GM12878 (cell line): Measurements from ENCODE around the gene TCEAL7. TPM values are rescaled to one million over a fixed set of nuclear protein-coding genes. Genes with fewer than 3 reads are reported as not detected.

ENCODE experiments used
- ATAC-seq: fragments of 200-7000 bp; cut with Tn5 transposase; 3 replicates; pipeline ENCODE4 v1.9.1; 2020; ENCODE audit warnings: mild to moderate bottlenecking, moderate library complexity
- BruUV-seq: library from RNA; stranded (reverse); fragments of 400-500 nt; replicated peaks from 2 replicates; lab custom pipeline; 2021; lab: Mats Ljungman, UMichigan
- CTCF ChIA-PET: fragments of 300-600 bp; sonication (Branson Sonifier 250); formaldehyde crosslinking; extraction: SDS; loops from one replicate; lab custom pipeline; 2021; ENCODE audit warnings: inconsistent platforms; lab: Yijun Ruan, JAX
- POLR2A ChIA-PET: fragments of 350-600 bp; formaldehyde crosslinking; extraction: SDS; loops from one replicate; lab custom pipeline; 2021; ENCODE audit warnings: inconsistent platforms; lab: Charles Lee
- RAD21 ChIA-PET: fragments of 300-600 bp; sonication (Branson Sonifier 250); formaldehyde crosslinking; loops from one replicate; lab custom pipeline; 2023; ENCODE audit warnings: antibody characterized with exemption; ENCODE audit not compliant: unreplicated experiment; lab: Charles Lee
- SMC1A ChIA-PET: fragments of 300-600 bp; sonication (Branson Sonifier 250); formaldehyde crosslinking; loops from one replicate; lab custom pipeline; 2023; ENCODE audit not compliant: unreplicated experiment, uncharacterized antibody; lab: Charles Lee
- DNase-seq: peaks from one replicate; pipeline ENCODE4 v3.0.0-alpha.2; 2011; ENCODE audit warnings: low read depth, low spot score
- FAIRE-seq: peaks from 3 replicates; lab custom pipeline; 2011; peaks lifted over from hg19 to GRCh38; lab: Jason Lieb, UNC
- H2AFZ ChIP-seq: 2 replicates; pipeline ENCODE4 v1.6.0; 2011; ENCODE audit warnings: low read depth, low read length, control low read depth; ENCODE audit not compliant: control insufficient read depth
- H3K27ac ChIP-seq: 2 replicates; pipeline ENCODE4 v1.5.1; 2011; ENCODE audit warnings: control low read depth; ENCODE audit not compliant: control insufficient read depth, insufficient read depth
- H3K27me3 ChIP-seq, 2 experiments: replicated peaks in 1 of 2; 2 replicates each; pipeline versions ENCODE4 v1.6.0 to v1.6.1; 2011; ENCODE audit warnings: low read length in 1 of 2; ENCODE audit not compliant: control insufficient read depth in 2 of 2, insufficient read depth in 2 of 2
- H3K36me3 ChIP-seq, 2 experiments: 2 replicates each; pipeline ENCODE4 v1.5.1; 2011; ENCODE audit warnings: low read length in 1 of 2; ENCODE audit not compliant: control insufficient read depth in 2 of 2, insufficient read depth in 2 of 2
- H3K4me1 ChIP-seq: 2 replicates; pipeline ENCODE4 v1.6.1; 2011; ENCODE audit warnings: mild to moderate bottlenecking, low read length, moderate library complexity, mixed read lengths; ENCODE audit not compliant: control insufficient read depth, insufficient read depth
- H3K4me2 ChIP-seq: 2 replicates; pipeline ENCODE4 v1.6.0; 2011; ENCODE audit warnings: control low read depth; ENCODE audit not compliant: control insufficient read depth, insufficient read depth
- H3K4me3 ChIP-seq: fragments of 200-600 bp; sonication (generic); 2 replicates; pipeline ENCODE4 v1.5.1; 2016
- H3K79me2 ChIP-seq: 2 replicates; pipeline ENCODE4 v1.6.0; 2011; ENCODE audit warnings: low read length; ENCODE audit not compliant: control insufficient read depth, insufficient read depth
- H3K9ac ChIP-seq: 2 replicates; pipeline ENCODE4 v1.8.0; 2011; ENCODE audit warnings: low read length, control low read depth, mixed read lengths; ENCODE audit not compliant: control insufficient read depth, insufficient read depth
- H3K9me3 ChIP-seq: replicated peaks from 3 replicates; pipeline ENCODE4 v1.5.1; 2011; ENCODE audit warnings: mild to moderate bottlenecking, low read length; ENCODE audit not compliant: control insufficient read depth, insufficient read depth
- H4K20me1 ChIP-seq: 2 replicates; pipeline ENCODE4 v1.6.0; 2011; ENCODE audit not compliant: control insufficient read depth, insufficient read depth
- BRCA1 ChIP-seq: IDR thresholded peaks from 2 replicates; pipeline ENCODE4 v1.6.1; 2011; ENCODE audit warnings: low read depth, low read length, improper control_type of control experiment
- CBFB ChIP-seq: IDR thresholded peaks from 2 replicates; pipeline ENCODE4 v1.6.1; 2016; ENCODE audit warnings: antibody characterized with exemption, low read depth
- RB1 ChIP-seq: fragments of 450-650 bp; formaldehyde crosslinking; IDR thresholded peaks from 2 replicates; pipeline ENCODE4 v1.6.1; 2017; ENCODE audit warnings: mild to moderate bottlenecking, borderline replicate concordance
- SMAD1 ChIP-seq: fragments of 450-650 bp; IDR thresholded peaks from 2 replicates; pipeline ENCODE4 v1.6.1; 2018; ENCODE audit warnings: mild to moderate bottlenecking, low read depth; ENCODE audit not compliant: partially characterized antibody
- SMAD5 ChIP-seq: IDR thresholded peaks from 2 replicates; pipeline ENCODE4 v1.6.1; 2016; ENCODE audit warnings: antibody characterized with exemption, low read depth
- SUZ12 ChIP-seq: fragments of 200-600 bp; sonication (generic); IDR thresholded peaks from one replicate; pipeline ENCODE4 v1.6.1; 2018; ENCODE audit warnings: antibody characterized with exemption, mild to moderate bottlenecking; ENCODE audit not compliant: unreplicated experiment
- TBL1XR1 ChIP-seq: IDR thresholded peaks from 2 replicates; pipeline ENCODE4 v1.6.1; 2012; ENCODE audit warnings: low read depth, low read length, improper control_type of control experiment
- TCF12 ChIP-seq: IDR thresholded peaks from 2 replicates; pipeline ENCODE4 v1.6.1; 2011; ENCODE audit warnings: low read depth, mild to moderate bottlenecking, low read length
- ZBED1 ChIP-seq: IDR thresholded peaks from 2 replicates; pipeline ENCODE4 v1.6.1; 2016; ENCODE audit warnings: borderline replicate concordance
- ZNF217 ChIP-seq: fragments of 450-650 bp; IDR thresholded peaks from 2 replicates; pipeline ENCODE4 v1.6.1; 2017; ENCODE audit warnings: antibody characterized with exemption, mild to moderate bottlenecking
- WGBS: methylation state at CpG from one replicate; pipeline ENCODE4 v1.1.6; 2016; ENCODE audit warnings: low lambda C conversion rate; ENCODE audit not compliant: insufficient replicate concordance, insufficient coverage; ENCODE audit errors: missing lambda C conversion rate; 5-methylcytosine and 5-hydroxymethylcytosine counted together
- in situ Hi-C: fragments of 300-500 bp; cut with MboI; formaldehyde crosslinking; loops from 9 replicates; pipeline ENCODE4 v1.14.3; 2018; ENCODE audit warnings: mixed read lengths
- intact Hi-C: fragments of 100-400 bp; cut with micrococcal nuclease; formaldehyde crosslinking; loops from one replicate; pipeline ENCODE4 v1.14.2; 2022; ENCODE audit not compliant: unreplicated experiment
- polyA plus RNA-seq, 11 experiments: library from polyadenylated mRNA; depleted of rRNA in 4 of 11; unstranded in 6 of 11; stranded (reverse) in 5 of 11; fragments of >200 nt; fragmentation: Nextera tagmentation in 4 of 11; fragmentation: Illumina TruSeq in 1 of 11; extraction: Ambion mirVana in 4 of 11; extraction: Trizol in 1 of 11; gene quantifications; 1 replicate in 1 of 11; 2 replicates in 10 of 11; pipeline versions ENCODE4 v1.2.1 to v1.2.3, GENCODE V29; 2011 to 2016; ENCODE audit warnings: inconsistent platforms in 2 of 11, missing spikeins in 2 of 11, low read depth in 1 of 11
- total RNA-seq, 4 experiments: library from RNA; depleted of rRNA in 3 of 4; stranded (reverse); fragments of >200 nt in 3 of 4; fragmentation: Illumina TruSeq in 1 of 4; extraction: Trizol in 1 of 4; gene quantifications; 2 replicates each; pipeline versions ENCODE4 v1.2.1 to v1.2.3, GENCODE V29; 2013 to 2021
- TF ChIP-seq, protein P1 (sequence below): IDR thresholded peaks from 2 replicates; pipeline ENCODE4 v1.6.1; 2012; ENCODE audit warnings: low read length, inconsistent platforms
- TF ChIP-seq, protein P2 (sequence below): fragments of 450-650 bp; IDR thresholded peaks from 2 replicates; pipeline ENCODE4 v1.6.1; 2018; ENCODE audit warnings: borderline replicate concordance, mild to moderate bottlenecking; ENCODE audit not compliant: partially characterized antibody

Gene TCEAL7
- total and polyA plus RNA-seq, 10 of the 15 experiments (the other 5 are each of a cell fraction or from before 2014, with no cell fraction given), result not detected

DNA sequence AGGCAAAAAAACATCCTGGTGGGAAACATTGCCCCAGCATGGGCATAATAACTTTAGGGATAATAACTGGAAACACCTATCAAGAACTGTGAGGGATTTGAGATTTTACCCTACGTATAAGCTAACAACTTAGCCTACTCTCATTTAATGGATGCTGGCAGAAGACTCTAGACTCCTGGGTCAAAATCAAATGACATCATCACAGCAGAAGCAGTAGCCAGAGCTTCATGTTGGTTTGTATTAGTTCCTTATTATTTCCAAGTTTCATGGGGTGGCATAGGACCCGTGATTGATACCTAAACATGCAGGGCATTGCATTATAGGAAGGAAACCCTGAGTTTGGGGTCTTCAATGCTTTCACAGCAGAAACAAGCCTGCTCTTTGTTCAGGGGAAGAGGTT lies 30.9 kb downstream of the TCEAL7 start:
- ATAC-seq, result no peak

More for the DNA sequence above, 30.9 kb downstream of the TCEAL7 start:
- no peaks in the 10 kb centered on the region for H3K27me3 ChIP-seq
- ChIA-PET CTCF (no interaction called here), SMC1A (no interaction called here), RAD21 (no interaction called here), POLR2A (no interaction called here)
- H3K36me3 ChIP-seq, result no peaks in the 10 kb centered on the region
- in situ Hi-C loops (no loop called here), intact Hi-C loops (no loop called here)
- no peak for FAIRE-seq
- 0% methylated on average over 2 of the region's 2 CpGs for WGBS
- DNase-seq, result no peak
- BruUV-seq, result no TSS peak
- H3K4me2 ChIP-seq, result no peak overlapping the region
- no peak overlapping the region for H3K27ac ChIP-seq
- H3K9ac ChIP-seq, result no peak overlapping the region
- H3K4me1 ChIP-seq, result no peaks in the 10 kb centered on the region
- no peak overlapping the region for H3K4me3 ChIP-seq
- no peaks in the 10 kb centered on the region for H3K9me3 ChIP-seq
- TF ChIP-seq TCF12 (no peak), ZBED1 (no peak), SMAD1 (no peak), BRCA1 (no peak), CBFB (no peak), TBL1XR1 (no peak), ZNF217 (no peak), RB1 (no peak), SUZ12 (no peak), SMAD5 (no peak)
- TF ChIP-seq, protein P1, sequence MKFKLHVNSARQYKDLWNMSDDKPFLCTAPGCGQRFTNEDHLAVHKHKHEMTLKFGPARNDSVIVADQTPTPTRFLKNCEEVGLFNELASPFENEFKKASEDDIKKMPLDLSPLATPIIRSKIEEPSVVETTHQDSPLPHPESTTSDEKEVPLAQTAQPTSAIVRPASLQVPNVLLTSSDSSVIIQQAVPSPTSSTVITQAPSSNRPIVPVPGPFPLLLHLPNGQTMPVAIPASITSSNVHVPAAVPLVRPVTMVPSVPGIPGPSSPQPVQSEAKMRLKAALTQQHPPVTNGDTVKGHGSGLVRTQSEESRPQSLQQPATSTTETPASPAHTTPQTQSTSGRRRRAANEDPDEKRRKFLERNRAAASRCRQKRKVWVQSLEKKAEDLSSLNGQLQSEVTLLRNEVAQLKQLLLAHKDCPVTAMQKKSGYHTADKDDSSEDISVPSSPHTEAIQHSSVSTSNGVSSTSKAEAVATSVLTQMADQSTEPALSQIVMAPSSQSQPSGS, result no peak
- TF ChIP-seq, protein P2, sequence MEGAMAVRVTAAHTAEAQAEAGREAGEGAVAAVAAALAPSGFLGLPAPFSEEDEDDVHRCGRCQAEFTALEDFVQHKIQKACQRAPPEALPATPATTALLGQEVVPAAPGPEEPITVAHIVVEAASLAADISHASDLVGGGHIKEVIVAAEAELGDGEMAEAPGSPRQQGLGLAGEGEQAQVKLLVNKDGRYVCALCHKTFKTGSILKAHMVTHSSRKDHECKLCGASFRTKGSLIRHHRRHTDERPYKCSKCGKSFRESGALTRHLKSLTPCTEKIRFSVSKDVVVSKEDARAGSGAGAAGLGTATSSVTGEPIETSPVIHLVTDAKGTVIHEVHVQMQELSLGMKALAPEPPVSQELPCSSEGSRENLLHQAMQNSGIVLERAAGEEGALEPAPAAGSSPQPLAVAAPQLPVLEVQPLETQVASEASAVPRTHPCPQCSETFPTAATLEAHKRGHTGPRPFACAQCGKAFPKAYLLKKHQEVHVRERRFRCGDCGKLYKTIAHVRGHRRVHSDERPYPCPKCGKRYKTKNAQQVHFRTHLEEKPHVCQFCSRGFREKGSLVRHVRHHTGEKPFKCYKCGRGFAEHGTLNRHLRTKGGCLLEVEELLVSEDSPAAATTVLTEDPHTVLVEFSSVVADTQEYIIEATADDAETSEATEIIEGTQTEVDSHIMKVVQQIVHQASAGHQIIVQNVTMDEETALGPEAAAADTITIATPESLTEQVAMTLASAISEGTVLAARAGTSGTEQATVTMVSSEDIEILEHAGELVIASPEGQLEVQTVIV, result no peak
- no peak overlapping the region for H2AFZ ChIP-seq
- no peaks in the 10 kb centered on the region for H4K20me1 ChIP-seq
- H3K79me2 ChIP-seq, result no peaks in the 10 kb centered on the region
